K562 (cell line): ENCODE measurements around the gene HYAL3. TPM values are rescaled to one million over a fixed set of nuclear protein-coding genes. Genes with fewer than 3 reads are reported as not detected.

Experiments
- ATF2 ChIP-seq: sonication (generic); formaldehyde crosslinking; IDR thresholded peaks from 2 replicates; pipeline ENCODE4 v1.8.1; 2022; ENCODE audit warnings: missing genetic modification reagents
- BHLHE40 ChIP-seq: IDR thresholded peaks from 2 replicates; pipeline ENCODE4 v1.6.1; 2011; ENCODE audit warnings: low read length, improper control_type of control experiment
- BRF1 ChIP-seq: IDR thresholded peaks from 3 replicates; pipeline ENCODE4 v1.6.1; 2011; ENCODE audit warnings: borderline replicate concordance, mild to moderate bottlenecking; ENCODE audit not compliant: insufficient read length; ENCODE audit errors: extremely low read depth
- CBX1 ChIP-seq: sonication (generic); IDR thresholded peaks from 2 replicates; pipeline ENCODE4 v1.6.1; 2016; ENCODE audit warnings: antibody characterized with exemption, low read depth, mild to moderate bottlenecking
- FOXM1 ChIP-seq, 2 experiments: fragments of 450-650 bp in 1 of 2; sonication (generic) in 1 of 2; formaldehyde crosslinking in 1 of 2; IDR thresholded peaks; 2 replicates each; pipeline versions ENCODE4 v1.6.1 to v1.9.0; 2017 to 2022; ENCODE audit warnings: low read depth in 2 of 2, mild to moderate bottlenecking in 2 of 2, missing genetic modification reagents in 1 of 2, moderate library complexity in 1 of 2
- FOXP1 ChIP-seq: sonication (generic); formaldehyde crosslinking; IDR thresholded peaks from 2 replicates; pipeline ENCODE4 v1.8.0; 2022; ENCODE audit warnings: mild to moderate bottlenecking, missing genetic modification reagents
- GTF2E2 ChIP-seq: fragments of 200-800 bp; sonication (Bioruptor generic); IDR thresholded peaks from 2 replicates; pipeline ENCODE4 v1.6.1; 2016; ENCODE audit warnings: missing genetic modification characterization, missing compliant biosample characterization
- NFIC ChIP-seq: fragments of 450-650 bp; IDR thresholded peaks from 2 replicates; pipeline ENCODE4 v1.6.1; 2017; ENCODE audit warnings: mild to moderate bottlenecking, inconsistent platforms
- NFYB ChIP-seq: IDR thresholded peaks from 2 replicates; pipeline ENCODE4 v1.6.1; 2011; ENCODE audit warnings: mild to moderate bottlenecking, moderate library complexity; ENCODE audit not compliant: insufficient read length; ENCODE audit errors: extremely low read depth
- POLR2B ChIP-seq: fragments of 450-650 bp; IDR thresholded peaks from 2 replicates; pipeline ENCODE4 v1.6.1; 2018; ENCODE audit warnings: low read depth; ENCODE audit not compliant: partially characterized antibody
- PRPF4 ChIP-seq: fragments of 200-400 bp; formaldehyde crosslinking; IDR thresholded peaks from one replicate; pipeline ENCODE4 v1.6.1; 2017; ENCODE audit warnings: low read length, low read depth, mild to moderate bottlenecking; ENCODE audit not compliant: insufficient read depth, poor library complexity, severe bottlenecking
- RAD51 ChIP-seq: fragments of 450-650 bp; IDR thresholded peaks from 2 replicates; pipeline ENCODE4 v1.7.1; 2016; ENCODE audit warnings: low read depth, mild to moderate bottlenecking, borderline replicate concordance
- SMAD3 ChIP-seq: fragments of 450-650 bp; formaldehyde crosslinking; conservative IDR thresholded peaks from 2 replicates; pipeline ENCODE4 v1.4.0; 2020; ENCODE audit warnings: mild to moderate bottlenecking
- TEAD4 ChIP-seq, 2 experiments: sonication (generic) in 1 of 2; formaldehyde crosslinking in 1 of 2; IDR thresholded peaks; 2 replicates each; pipeline versions ENCODE4 v1.6.1 to v1.8.0; 2012 to 2022; ENCODE audit warnings: borderline replicate concordance in 1 of 2, inconsistent platforms in 1 of 2, low read length in 1 of 2, mild to moderate bottlenecking in 1 of 2, missing genetic modification reagents in 1 of 2
- WHSC1 ChIP-seq: IDR thresholded peaks from one replicate; pipeline ENCODE4 v1.6.1; 2012; ENCODE audit warnings: low read length, control low read depth, inconsistent platforms
- YBX1 ChIP-seq: fragments of 450-650 bp; IDR thresholded peaks from 2 replicates; pipeline ENCODE4 v1.7.1; 2016; ENCODE audit warnings: mild to moderate bottlenecking
- ZEB2 ChIP-seq: fragments of 450-650 bp; IDR thresholded peaks from 2 replicates; pipeline ENCODE4 v1.6.1; 2016
- ZFP1 ChIP-seq: fragments of 450-650 bp; formaldehyde crosslinking; IDR thresholded peaks from 2 replicates; pipeline ENCODE4 v1.4.0; 2020; ENCODE audit warnings: mild to moderate bottlenecking, mixed read lengths
- ZHX1 ChIP-seq: fragments of 150-350 bp; conservative IDR thresholded peaks from 2 replicates; pipeline ENCODE4 v1.6.1; 2014; ENCODE audit warnings: low read length
- ZNF274 ChIP-seq: IDR thresholded peaks from 2 replicates; pipeline ENCODE4 v1.6.1; 2011; ENCODE audit warnings: low read depth, mild to moderate bottlenecking, low read length, moderate library complexity, borderline replicate concordance
- ZNF449 ChIP-seq: fragments of 250-450 bp; sonication (Bioruptor Pico); IDR thresholded peaks from 2 replicates; pipeline ENCODE4 v1.8.0; 2022; ENCODE audit warnings: moderate library complexity, mild to moderate bottlenecking, inconsistent platforms
- ZNF584 ChIP-seq: fragments of 200-800 bp; sonication (Bioruptor generic); IDR thresholded peaks from 2 replicates; pipeline ENCODE4 v1.6.1; 2016; ENCODE audit warnings: low read depth, mild to moderate bottlenecking, missing genetic modification characterization, missing compliant biosample characterization
- polyA plus RNA-seq, 8 experiments: library from polyadenylated mRNA; depleted of rRNA in 4 of 8; stranded (reverse) in 5 of 8; unstranded in 3 of 8; fragments of >200 nt; fragmentation: Nextera tagmentation in 2 of 8; fragmentation: Illumina TruSeq in 1 of 8; extraction: Ambion mirVana in 2 of 8; extraction: Trizol in 1 of 8; gene quantifications; 2 replicates each; pipeline versions ENCODE4 v1.2.1 to v1.2.3, GENCODE V29; 2011 to 2014; ENCODE audit warnings: inconsistent platforms in 1 of 8, missing spikeins in 1 of 8
- total RNA-seq, 7 experiments: library from RNA; depleted of rRNA in 6 of 7; stranded (reverse); fragments of >200 nt in 6 of 7; fragmentation: Illumina TruSeq in 2 of 7; extraction: Trizol in 2 of 7; gene quantifications; 2 replicates each; pipeline versions ENCODE4 v1.2.1 to v1.2.3, GENCODE V29; 2011 to 2021; ENCODE audit warnings: low replicate concordance in 1 of 7

Gene HYAL3
- total and polyA plus RNA-seq, 9 of the 15 experiments (the other 6 are each of a cell fraction or from before 2014, with no cell fraction given), result 0.38 to 9.1 (median 6.8) TPM

GRCh38 chr3:50327943-50328691 is 28.9 kb upstream of the HYAL3 start, which contains the start of gene TUSC2 (continued):
- TF ChIP-seq FOXM1 (IDR thresholded peaks at IDR 0.05; ENCODE audit: low read depth) (no peak), FOXM1 (CRISPR knock-in tag; IDR thresholded peaks at IDR 0.05; ENCODE audit: low read depth) (no peak), GTF2E2 (no peak), ZNF274 (no peak), BRF1 (no peak), NFIC (no peak), FOXP1 (no peak), ATF2 (CRISPR knock-in tag) (no peak), CBX1 (no peak), ZNF584 (CRISPR knock-in tag) (no peak), TEAD4 (IDR thresholded peaks at IDR 0.05; ENCODE audit: low read length) (no peak), TEAD4 (CRISPR knock-in tag; IDR thresholded peaks at IDR 0.05; ENCODE audit: borderline replicate concordance) (no peak), BHLHE40 (no peak), POLR2B (no peak), SMAD3 (no peak), ZEB2 (no peak), RAD51 (no peak), NFYB (peak; percentile 92), ZHX1 (no peak), PRPF4 (no peak), YBX1 (no peak), ZNF449 (CRISPR knock-in tag) (no peak), WHSC1 (no peak), ZFP1 (CRISPR knock-in tag) (no peak)
